GM21367 (cell line): ENCODE results near the gene AMFR.

Experiments used
- ATAC-seq: cut with Tn5 transposase; IDR thresholded peaks from one replicate; pipeline ENCODE4 v1.9.1; 2021; ENCODE audit not compliant: unreplicated experiment

Gene AMFR

DNA sequence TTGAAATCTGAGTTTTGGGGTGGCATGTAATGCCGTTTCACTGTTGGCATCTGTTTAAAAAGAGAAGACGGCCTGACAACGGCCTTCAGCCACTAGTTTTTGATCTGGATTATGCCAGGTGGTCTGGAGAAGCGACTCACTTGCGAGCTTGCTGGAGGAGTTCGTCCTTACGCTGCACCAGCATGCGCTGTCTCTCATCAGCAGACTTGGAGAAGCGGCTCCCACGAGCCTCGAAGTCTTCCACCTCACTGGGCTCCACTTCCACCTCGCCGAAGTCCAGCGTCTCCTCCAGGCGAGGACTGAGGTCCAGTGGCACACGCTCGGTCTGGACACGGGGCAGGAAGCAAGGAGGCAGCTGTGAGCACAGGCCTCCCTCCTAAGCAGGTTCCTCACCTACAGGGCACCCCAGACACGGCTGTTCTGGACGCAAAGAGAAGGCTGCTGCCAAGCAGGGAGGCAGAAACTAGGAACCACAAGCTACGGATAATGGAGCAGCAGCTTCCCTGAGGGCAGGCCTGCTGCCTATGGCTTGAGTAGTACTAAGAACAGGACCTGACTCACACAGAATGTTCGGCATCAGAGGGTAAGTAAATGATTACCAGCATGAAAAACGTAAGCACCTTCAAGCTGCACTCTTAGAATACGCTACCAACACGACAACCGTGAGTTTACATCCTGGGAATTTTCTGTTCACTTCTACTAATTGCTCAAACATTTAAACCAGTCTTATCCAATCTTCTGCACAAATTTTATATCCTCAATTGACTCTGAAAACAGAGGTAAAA is 61.4 kb downstream of the AMFR start:
- no peak for ATAC-seq

DNA sequence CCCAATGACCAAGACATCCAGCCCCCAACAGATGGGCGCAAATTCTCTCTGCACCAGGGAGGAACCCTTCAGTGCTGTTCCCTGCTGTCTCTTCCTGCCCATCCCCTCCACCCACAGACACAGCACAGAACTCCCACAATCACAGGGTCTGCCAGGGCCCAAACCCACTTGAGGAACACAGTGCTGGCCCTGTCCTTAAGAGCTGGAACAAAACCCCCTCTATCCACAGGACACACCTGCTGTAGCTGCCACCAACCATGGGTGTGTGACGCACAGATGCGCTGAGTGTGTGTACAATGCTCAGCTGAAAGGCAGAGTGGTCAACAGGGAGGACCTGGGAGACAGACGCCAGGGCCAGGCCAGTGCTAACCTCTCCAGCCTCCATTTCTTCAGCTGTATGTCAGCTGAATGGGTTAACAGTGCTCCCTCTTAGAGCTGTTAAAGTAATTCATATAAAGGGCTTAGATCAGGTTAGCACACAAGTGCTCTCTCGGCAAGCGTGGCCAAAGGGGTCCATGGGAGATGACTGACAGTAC is 62.1 kb downstream of the AMFR start:
- no peak for ATAC-seq

- no peak for ATAC-seq
Observed at GRCh38 chr16:56362706-56363105, 62.6 kb downstream of the AMFR start.

GRCh38 chr16:56362057-56362655 is 63.2 kb downstream of the AMFR start:
- no peak for ATAC-seq

- ATAC-seq, result no peak
Observed at GRCh38 chr16:56360117-56361008, 65.0 kb downstream of the AMFR start.

GRCh38 chr16:56357765-56358322 is 67.5 kb downstream of the AMFR start:
- no peak for ATAC-seq

DNA sequence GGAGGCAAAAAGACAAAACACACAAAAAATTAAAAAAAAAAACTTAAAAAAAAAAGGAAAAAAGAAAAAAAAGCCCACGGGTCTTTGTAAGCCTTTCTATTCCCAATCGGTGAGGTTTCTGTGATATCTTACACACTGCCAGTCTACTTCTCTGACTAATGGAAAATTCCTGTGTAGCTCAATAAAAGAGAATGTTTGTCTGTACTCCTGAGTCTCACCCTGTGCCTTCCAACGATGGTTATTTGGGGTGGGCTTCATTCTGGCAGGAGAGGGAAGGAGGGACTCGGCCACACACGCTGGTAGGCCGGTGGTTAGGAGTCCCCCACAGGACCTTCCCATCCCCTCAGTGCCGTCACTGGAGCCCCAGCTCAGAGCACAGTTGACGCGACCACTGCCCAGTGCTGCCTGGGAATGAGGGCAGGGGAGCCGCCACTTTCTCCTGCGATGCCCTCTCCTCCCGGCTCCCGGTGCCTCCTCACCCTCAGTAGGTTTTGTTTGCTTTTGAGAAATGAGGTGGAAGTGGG is 68.0 kb downstream of the AMFR start:
- ATAC-seq, result peak; percentile 8

DNA sequence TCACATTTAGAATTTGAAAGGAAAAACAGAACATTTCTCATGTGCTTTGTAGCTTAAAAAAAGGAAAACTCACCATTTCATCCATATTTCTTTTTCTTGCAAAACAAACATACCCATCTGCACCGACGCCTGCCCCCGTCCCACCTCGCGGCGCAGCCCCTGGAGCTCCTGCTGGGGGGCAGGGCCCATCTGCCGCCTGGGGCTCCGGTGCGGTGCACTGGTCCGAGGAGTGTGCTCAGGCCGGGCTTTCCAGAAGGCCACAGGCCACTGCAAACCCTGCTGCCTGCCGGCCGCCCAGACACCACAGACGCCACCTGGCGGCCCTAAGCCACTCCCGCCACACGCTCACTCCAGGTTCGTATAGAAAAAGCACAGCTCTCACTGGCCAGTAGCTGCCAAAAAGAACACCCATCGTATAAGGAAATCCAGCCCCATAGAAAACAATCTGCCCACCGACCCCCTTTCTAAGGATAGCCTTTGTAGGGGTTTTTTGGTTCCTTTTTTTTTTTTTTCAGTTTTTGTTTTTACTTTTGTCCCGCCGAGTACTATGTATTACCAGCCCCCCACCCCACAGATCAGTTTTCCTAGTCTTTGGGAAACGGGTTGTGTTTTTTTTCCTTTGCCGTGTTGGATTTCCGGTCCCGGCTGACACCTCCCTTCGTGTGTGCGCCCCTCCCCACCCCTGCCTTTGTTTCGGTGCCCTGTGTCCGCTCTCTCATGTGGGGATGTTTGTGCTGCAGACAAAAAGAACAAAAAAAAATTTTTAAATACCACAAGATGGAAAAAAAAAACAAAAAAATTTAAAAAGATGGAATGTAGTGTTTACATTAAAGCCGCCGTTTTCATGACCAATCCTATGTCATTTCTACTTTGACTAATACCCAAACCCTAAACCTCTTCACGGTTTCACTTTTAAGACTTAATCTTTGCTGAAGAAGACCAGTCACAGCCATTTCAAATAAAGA is 68.8 kb downstream of the AMFR start:
- ATAC-seq, result peak; percentile 89

- ATAC-seq, result no peak
Observed at GRCh38 chr16:56355786-56356275, 69.5 kb downstream of the AMFR start.

DNA sequence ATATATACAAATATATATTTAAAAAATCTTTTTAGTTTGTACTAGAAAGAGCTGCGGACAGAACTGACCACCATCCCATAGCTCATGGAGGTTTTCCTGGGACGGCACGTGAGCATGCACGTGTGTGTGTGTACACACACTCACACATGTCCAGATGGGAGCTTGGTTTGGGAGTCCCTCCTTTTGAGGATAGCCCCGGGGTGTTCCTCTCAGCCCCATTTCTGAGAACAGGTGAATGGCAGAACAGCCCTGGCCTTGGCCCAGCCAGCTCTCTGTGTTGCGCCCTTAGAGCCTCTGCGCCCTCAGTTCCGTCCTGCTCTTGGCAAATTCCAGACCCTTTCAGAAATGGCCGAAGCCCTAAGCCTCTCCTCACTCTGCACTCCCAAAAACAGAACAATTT is 70.1 kb downstream of the AMFR start:
- no peak for ATAC-seq

- ATAC-seq, result no peak
Observed at GRCh38 chr16:56354746-56355145, 70.6 kb downstream of the AMFR start.

- ATAC-seq, result no peak
Observed at GRCh38 chr16:56354016-56354415, 71.3 kb downstream of the AMFR start.

GRCh38 chr16:56353054-56353921 is 72.1 kb downstream of the AMFR start:
- ATAC-seq, result no peak

GRCh38 chr16:56352351-56353053 is 72.8 kb downstream of the AMFR start:
- no peak for ATAC-seq

GRCh38 chr16:56351481-56351880 is 73.9 kb downstream of the AMFR start:
- no peak for ATAC-seq

GRCh38 chr16:56350491-56351405 is 74.6 kb downstream of the AMFR start:
- ATAC-seq, result no peak

GRCh38 chr16:56349711-56350161 is 75.6 kb downstream of the AMFR start:
- ATAC-seq, result no peak
